Smooth muscle cell (in vitro differentiated cells): ENCODE measurements around the gene SLC7A7. TPM values are rescaled to one million over a fixed set of nuclear protein-coding genes. Genes with fewer than 3 reads are reported as not detected.

Source experiments
- DNase-seq: peaks from one replicate; lab custom pipeline; 2025; ENCODE audit not compliant: unreplicated experiment; lab: John Stamatoyannopoulos, UW
- H2AFZ ChIP-seq: fragments of 200-600 bp; sonication (generic); 2 replicates; pipeline ENCODE4 v1.6.0; 2016; ENCODE audit warnings: antibody characterized with exemption, low read depth, mild to moderate bottlenecking
- H3F3A ChIP-seq: fragments of 200-600 bp; sonication (generic); 2 replicates; pipeline ENCODE4 v1.6.0; 2017; ENCODE audit warnings: antibody characterized with exemption, low read depth
- H3K27ac ChIP-seq: fragments of 200-600 bp; sonication (generic); 2 replicates; pipeline ENCODE4 v1.5.1; 2016; ENCODE audit warnings: low read depth, mild to moderate bottlenecking
- H3K27me3 ChIP-seq: fragments of 200-600 bp; sonication (generic); 2 replicates; pipeline ENCODE4 v1.6.1; 2016; ENCODE audit warnings: low read depth, mild to moderate bottlenecking
- H3K36me3 ChIP-seq: fragments of 200-600 bp; sonication (generic); 2 replicates; pipeline ENCODE4 v1.5.1; 2016; ENCODE audit warnings: low read depth
- H3K4me1 ChIP-seq: fragments of 200-600 bp; sonication (generic); 2 replicates; pipeline ENCODE4 v1.5.1; 2016; ENCODE audit warnings: low read depth
- H3K4me2 ChIP-seq: fragments of 200-600 bp; sonication (generic); 2 replicates; pipeline ENCODE4 v1.6.0; 2016; ENCODE audit warnings: mild to moderate bottlenecking
- H3K4me3 ChIP-seq: fragments of 200-600 bp; sonication (generic); 2 replicates; pipeline ENCODE4 v1.5.1; 2016; ENCODE audit warnings: mild to moderate bottlenecking
- H3K79me2 ChIP-seq: fragments of 200-600 bp; sonication (generic); 2 replicates; pipeline ENCODE4 v1.6.0; 2016; ENCODE audit warnings: low read depth, mild to moderate bottlenecking
- H3K9ac ChIP-seq: fragments of 200-600 bp; sonication (generic); 2 replicates; pipeline ENCODE4 v1.6.0; 2016; ENCODE audit warnings: low read depth
- H3K9me3 ChIP-seq: fragments of 200-600 bp; sonication (generic); replicated peaks from 2 replicates; pipeline ENCODE4 v1.5.1; 2016; ENCODE audit warnings: low read depth
- H4K20me1 ChIP-seq: fragments of 200-600 bp; sonication (generic); 2 replicates; pipeline ENCODE4 v1.6.0; 2016; ENCODE audit warnings: low read depth
- CTCF ChIP-seq: fragments of 200-600 bp; sonication (generic); IDR thresholded peaks from 2 replicates; pipeline ENCODE4 v1.5.1; 2017; ENCODE audit warnings: borderline replicate concordance, mild to moderate bottlenecking, antibody characterized with exemption; ENCODE audit not compliant: insufficient read depth, poor library complexity, severe bottlenecking
- WGBS: methylation state at CpG from one replicate; pipeline ENCODE4 v1.1.7; 2016; ENCODE audit warnings: low lambda C conversion rate; 5-methylcytosine and 5-hydroxymethylcytosine counted together
- polyA plus RNA-seq: library from polyadenylated mRNA; unstranded; fragments of >200 nt; fragmentation: Nextera tagmentation; extraction: Ambion mirVana; gene quantifications from 2 replicates; pipeline ENCODE4 v1.2.1, GENCODE V29; 2016
- total RNA-seq: library from RNA; depleted of rRNA; stranded (reverse); fragments of >200 nt; gene quantifications from 2 replicates; pipeline ENCODE4 v1.2.3, GENCODE V29; 2014

Gene SLC7A7
- total and polyA plus RNA-seq, 2 experiments from 2014 or later: 10.0 to 18.5 TPM

DNA sequence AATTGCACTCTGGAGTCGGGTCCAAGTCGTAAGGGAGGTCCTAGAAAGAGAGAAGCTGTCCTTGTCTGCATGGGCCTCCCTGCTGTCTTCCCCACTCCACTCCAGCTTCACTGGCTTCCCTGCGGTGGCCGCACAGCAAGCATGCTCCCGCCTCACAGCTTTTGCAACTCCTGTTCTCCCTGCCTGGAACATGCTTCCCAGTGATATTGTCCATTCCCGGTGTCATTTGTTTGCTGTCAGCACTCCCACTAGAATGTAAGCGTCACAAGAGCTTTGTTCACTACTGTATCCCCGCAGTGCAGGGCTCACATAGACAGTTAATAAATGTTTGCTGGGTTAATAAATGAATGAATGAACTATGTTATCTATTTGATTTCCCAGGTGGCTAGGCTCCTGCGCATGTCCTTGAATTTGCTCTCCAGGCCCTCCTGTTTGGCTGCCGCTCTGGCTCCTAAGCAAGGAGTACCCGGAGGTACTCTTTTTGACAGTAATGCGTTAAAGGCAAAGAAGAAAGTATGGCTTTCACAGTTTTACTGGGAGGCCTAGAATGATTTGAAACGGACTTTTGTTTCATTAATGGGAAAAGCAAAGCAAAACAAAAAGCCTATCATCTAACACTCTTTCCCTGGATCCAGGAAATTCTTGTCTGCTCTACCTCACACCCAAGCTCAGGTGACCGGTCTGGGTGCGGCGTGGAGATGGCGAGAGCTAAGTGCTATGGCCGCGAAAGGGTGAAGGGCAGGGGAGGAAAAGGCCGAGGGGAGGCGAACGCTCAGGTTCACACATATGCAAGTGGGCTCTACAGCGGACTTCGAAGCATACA is 6.2 kb upstream of the SLC7A7 start:
- 32% methylated on average over 24 of the region's 24 CpGs for WGBS
- H3K27ac ChIP-seq: peak overlapping the region; percentile 88

GRCh38 chr14:22820731-22821130 is 5.5 kb upstream of the SLC7A7 start:
- H3K9me3 ChIP-seq: no peaks in the 10 kb centered on the region
- peak overlapping the region; percentile 88 for H3K27ac ChIP-seq
- H3K9ac ChIP-seq: peak overlapping the region; percentile 26
- H3F3A ChIP-seq: peaks cover 45% of the 10 kb centered on the region
- WGBS: 45% methylated on average over 1 of the region's 1 CpG
- peaks cover 32% of the 10 kb centered on the region for H3K4me1 ChIP-seq
- DNase-seq: no peak
- H3K4me2 ChIP-seq: peak overlapping the region; percentile 20
- no peaks in the 10 kb centered on the region for H4K20me1 ChIP-seq
- TF ChIP-seq CTCF: no peak
- no peaks in the 10 kb centered on the region for H3K36me3 ChIP-seq
- no peak overlapping the region for H3K4me3 ChIP-seq
- no peaks in the 10 kb centered on the region for H3K79me2 ChIP-seq
- H3K27me3 ChIP-seq: no peaks in the 10 kb centered on the region
- no peak overlapping the region for H2AFZ ChIP-seq

More for the DNA sequence above, 6.2 kb upstream of the SLC7A7 start:
- peak overlapping the region; percentile 26 for H3K9ac ChIP-seq
- peaks cover 31% of the 10 kb centered on the region for H3K4me1 ChIP-seq
- H3K4me2 ChIP-seq: peak overlapping the region; percentile 86
- H3K27me3 ChIP-seq: no peaks in the 10 kb centered on the region
- no peaks in the 10 kb centered on the region for H3K79me2 ChIP-seq
- H3K4me3 ChIP-seq: no peak overlapping the region
- no peaks in the 10 kb centered on the region for H3K36me3 ChIP-seq
- peaks cover 45% of the 10 kb centered on the region for H3F3A ChIP-seq
- DNase-seq: no peak
- no peaks in the 10 kb centered on the region for H3K9me3 ChIP-seq
- H4K20me1 ChIP-seq: no peaks in the 10 kb centered on the region
- no peak overlapping the region for H2AFZ ChIP-seq
- no peak for TF ChIP-seq CTCF

DNA sequence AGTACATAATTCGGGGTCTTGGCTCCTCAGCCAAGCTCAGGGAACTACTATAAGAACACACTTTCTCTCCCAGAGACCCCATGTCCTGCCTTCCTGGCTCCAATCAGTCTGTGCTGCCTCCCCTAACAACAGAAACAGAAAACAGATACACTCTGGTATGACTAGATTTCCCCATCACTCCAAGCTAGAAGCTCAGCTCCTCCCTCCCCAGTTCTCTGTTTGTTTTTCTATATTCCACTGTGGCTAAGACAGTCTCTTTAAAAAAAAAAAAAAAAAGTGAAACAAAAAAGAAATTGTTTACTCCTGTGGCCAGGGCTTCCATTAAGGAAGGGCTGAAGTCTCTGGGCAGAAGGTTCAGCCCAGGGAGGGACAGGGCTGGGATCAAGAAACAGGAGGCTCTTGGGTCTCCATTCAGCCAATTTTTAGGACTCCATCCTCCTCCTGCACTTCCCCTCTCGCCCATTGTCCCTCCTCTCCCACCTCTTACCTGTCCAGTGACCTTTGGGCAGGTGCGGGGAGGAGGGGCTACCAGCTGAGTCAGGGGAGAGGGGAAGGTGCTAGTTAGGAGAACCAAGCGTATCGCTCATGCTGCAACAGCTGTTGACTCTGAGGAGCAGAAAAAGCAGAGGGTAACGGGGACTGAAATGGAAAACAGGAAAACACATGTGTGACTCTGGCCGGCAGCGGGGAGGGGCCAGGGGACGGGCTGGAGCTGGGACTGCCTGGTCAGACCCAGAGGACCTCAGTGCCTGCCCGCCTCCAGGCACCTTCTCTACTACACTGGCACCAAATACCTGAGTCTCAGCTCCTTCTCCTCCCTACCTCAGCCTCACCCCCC is 4.1 kb upstream of the SLC7A7 start:
- peak overlapping the region; percentile 88 for H3K27ac ChIP-seq
- no peak for DNase-seq
- no peaks in the 10 kb centered on the region for H3K27me3 ChIP-seq
- no peaks in the 10 kb centered on the region for H3K9me3 ChIP-seq
- no peak for TF ChIP-seq CTCF
- H3K4me1 ChIP-seq: peaks cover 39% of the 10 kb centered on the region
- H3F3A ChIP-seq: peaks cover 45% of the 10 kb centered on the region
- H3K4me3 ChIP-seq: peak overlapping the region; percentile 46
- H3K9ac ChIP-seq: peak overlapping the region; percentile 61
- H3K79me2 ChIP-seq: no peaks in the 10 kb centered on the region
- H2AFZ ChIP-seq: peak overlapping the region; percentile 72
- WGBS: 14% methylated on average over 10 of the region's 10 CpGs
- peak overlapping the region; percentile 81 for H3K4me2 ChIP-seq
- H3K36me3 ChIP-seq: no peaks in the 10 kb centered on the region
- no peaks in the 10 kb centered on the region for H4K20me1 ChIP-seq
